ENCODE data around the gene PCDH9.

The PCDH9 gene

GRCh38 chr13:66948910-66949309, 281.2 kb downstream of the PCDH9 start:
- FAIRE-seq (no peak), DNase-seq (ENCODE audit: extremely low spot score, insufficient read length, low read depth) (no peak)

GRCh38 chr13:66943530-66943929, 286.6 kb downstream of the PCDH9 start:
- no peak for DNase-seq (ENCODE audit: extremely low spot score, insufficient read length, low read depth)
- no peak for FAIRE-seq

DNA sequence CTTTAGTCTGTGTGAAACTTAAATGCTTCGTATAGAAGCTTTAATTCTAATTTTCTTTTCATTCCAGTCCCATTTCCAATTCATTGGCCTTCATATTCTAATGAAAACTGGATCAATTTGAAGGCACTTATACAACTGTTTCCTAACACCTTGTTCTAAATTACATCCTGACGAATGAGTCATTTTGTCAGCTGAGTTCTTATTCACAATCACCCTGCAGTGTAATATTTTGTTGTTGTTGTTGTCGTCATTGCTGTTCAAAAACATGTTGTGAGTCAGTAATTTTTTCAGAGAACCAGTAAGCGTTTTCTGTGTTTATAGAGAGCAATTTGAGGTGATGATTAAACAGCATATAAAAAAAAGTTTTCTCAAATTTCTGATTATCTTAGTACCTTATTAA, 290.0 kb downstream of the PCDH9 start:
- FAIRE-seq (no peak), DNase-seq (ENCODE audit: extremely low spot score, insufficient read length, low read depth) (no peak)

DNA sequence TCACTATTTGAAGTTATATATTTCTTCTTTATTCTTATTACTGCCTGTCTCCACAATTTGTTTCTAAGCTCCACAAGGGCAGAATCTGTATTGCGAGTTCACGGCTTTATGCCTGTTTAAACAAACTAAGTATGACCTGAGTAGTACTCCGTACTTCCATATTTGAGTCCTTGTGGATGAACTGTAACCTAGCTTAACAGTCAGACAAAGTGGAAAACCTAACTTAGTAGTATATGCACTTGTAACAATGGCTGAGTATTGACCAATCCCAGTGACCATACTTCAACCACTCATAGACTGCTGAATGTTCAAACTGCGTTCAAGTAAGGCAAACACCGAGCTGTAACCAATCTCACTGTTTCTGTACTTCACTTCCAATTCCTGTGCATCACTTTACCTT, 292.7 kb downstream of the PCDH9 start:
- DNase-seq (ENCODE audit: extremely low spot score, insufficient read length, low read depth) = no peak
- FAIRE-seq = no peak

DNA sequence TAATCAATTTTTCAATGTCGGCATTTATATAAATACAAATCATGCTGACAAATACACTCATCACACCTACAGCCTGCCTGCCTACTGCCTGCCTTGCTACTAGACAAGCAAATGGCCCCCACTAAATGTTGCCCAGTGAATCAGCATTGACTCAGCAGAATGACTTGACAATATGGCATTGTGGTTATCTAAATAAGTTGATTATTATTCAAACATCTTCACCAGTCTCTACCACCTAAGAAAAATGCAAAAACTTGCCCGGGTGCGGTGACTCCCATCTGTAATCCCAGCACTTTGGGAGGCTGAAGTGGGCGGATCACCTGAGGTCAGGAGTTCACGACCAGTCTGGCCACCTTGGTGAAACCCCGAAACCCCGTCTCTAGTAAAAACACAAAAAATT, 296.1 kb downstream of the PCDH9 start:
- DNase-seq (ENCODE audit: extremely low spot score, insufficient read length, low read depth) = no peak
- no peak for FAIRE-seq

- DNase-seq (ENCODE audit: extremely low spot score, insufficient read length, low read depth) (no peak), FAIRE-seq (no peak)
Observed at GRCh38 chr13:66933527-66933926, 296.6 kb downstream of the PCDH9 start.

DNA sequence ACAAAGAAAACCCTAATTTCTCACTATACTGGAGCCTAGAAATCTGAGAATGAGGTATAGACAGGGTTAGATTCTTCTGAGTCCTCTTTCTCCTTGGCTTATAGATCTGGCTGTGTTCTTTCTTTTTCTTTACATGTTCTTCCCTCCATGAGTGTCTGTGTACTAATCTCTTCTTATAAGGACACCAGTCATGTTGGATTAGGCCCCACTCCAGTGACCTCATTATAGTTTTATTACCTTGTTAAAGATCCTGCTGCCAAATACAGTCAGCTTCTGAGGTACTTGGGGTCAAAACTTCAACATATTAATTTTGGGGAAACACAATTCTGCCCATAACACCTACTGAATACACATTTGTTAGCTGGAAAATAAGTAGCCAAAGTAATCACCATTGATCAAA, 302.6 kb downstream of the PCDH9 start:
- DNase-seq (ENCODE audit: extremely low spot score, insufficient read length, low read depth) (no peak), FAIRE-seq (no peak)

DNA sequence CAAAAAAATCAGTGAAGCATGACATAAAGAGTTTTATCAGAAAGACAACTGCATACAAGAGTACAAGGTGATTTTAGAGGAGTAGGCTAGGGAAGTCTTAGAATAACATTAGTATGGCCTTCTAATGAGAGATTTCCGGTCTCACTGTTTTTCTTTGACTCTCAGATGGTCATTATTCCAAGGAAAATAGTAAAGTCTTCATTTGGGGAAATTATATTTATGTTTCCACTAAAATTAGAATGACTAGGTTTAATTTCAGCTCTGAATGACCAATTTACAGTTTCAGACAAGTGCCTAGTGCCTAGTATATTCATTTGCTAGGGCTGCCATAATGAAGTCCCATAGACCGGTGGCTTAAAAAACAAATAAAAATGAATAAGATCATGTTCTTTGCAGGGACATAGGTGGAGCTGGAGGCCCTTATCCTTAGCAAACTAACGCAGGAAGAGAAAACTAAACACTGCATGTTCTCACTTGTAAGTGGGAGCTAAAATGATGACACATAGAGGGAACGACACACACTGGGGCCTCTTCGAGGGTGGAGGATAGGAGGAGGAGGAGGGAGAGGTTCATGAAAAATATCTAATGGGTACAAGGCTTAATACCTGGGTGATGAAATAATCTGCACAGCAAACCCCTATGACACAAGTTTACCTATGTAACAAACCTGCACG, 303.1 kb downstream of the PCDH9 start:
- FAIRE-seq = no peak
- no peak for DNase-seq (ENCODE audit: extremely low spot score, insufficient read length, low read depth)

DNA sequence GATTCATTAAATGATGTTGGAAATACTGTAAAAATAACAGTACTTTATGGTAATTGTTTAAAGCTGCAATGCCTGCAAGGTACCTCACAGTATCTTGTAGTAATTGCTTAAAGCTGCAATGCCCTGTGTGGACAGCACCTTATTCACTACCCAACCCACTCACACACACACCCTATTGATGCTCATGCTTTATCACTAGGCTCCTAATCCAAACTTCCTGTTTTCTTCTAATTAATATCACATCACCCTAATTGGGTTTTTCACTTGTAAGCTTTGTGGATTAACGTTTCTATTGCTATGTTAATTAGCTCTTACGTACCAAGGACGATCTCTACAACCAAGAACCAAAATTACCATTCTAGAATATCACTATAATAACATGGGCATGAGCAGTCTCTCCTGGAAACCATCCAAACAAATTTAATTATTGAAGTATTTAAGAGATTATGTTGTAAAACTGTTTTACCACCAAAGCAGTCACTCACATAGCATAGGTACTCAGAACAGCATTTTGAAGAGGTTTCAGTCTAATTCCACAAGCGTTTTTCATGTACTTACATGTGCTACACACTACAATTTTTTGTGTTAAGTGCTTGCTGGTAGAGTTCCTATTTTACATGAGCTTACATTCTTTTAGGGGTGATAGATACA, 303.8 kb downstream of the PCDH9 start:
- DNase-seq (ENCODE audit: extremely low spot score, insufficient read length, low read depth) (no peak), FAIRE-seq (no peak)

GRCh38 chr13:66922444-66922843, 307.7 kb downstream of the PCDH9 start:
- FAIRE-seq (no peak), DNase-seq (ENCODE audit: extremely low spot score, insufficient read length, low read depth) (no peak)

DNA sequence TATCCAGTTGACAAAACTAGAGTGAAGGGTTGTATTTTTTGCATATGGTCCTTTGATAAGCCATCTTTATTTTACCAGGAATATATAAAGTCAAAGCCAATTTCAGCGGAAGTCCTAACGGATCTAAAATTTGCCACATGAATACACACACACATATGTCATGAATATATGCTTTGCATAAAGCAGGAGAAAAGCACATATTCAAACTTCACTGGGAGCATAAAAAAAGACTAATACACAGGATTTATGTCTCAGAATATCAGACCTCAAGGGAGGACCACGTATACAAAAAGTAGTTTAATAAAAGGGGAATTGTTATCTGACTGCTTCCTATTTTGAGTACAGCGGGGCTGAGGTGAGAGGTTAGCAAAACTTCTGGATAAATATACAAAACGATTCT, 308.7 kb downstream of the PCDH9 start:
- no peak for FAIRE-seq

DNA sequence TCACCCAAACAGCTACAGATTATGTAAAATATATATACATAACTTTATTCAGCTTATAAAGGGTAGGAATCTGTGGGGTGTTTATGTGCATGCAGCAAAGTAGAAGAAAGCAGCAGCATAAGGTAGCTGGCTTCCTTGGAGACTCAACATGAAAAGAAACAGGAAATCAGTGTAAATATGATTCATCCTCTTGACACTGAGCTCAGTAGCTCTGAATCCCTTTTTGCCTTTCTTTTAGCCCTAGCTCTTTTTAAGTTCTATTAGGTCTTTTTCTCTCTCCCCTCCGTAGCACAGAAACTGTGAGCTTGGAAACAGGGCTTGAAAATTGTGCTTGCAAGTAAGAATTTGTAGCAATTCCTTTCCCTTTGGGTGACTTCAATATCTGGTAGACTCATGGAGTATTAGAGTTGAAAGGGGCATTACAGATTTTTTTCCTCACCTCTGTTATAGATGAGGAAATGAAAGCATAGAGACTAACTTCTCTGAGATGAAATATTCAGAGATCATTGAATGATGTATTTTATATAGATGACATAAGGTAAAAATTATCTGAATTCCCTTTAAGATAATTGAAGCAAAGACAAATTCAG, 314.4 kb downstream of the PCDH9 start:
- no peak for FAIRE-seq

More for the DNA sequence above, 308.7 kb downstream of the PCDH9 start:
- no peak for DNase-seq (ENCODE audit: extremely low spot score, insufficient read length, low read depth)

DNA sequence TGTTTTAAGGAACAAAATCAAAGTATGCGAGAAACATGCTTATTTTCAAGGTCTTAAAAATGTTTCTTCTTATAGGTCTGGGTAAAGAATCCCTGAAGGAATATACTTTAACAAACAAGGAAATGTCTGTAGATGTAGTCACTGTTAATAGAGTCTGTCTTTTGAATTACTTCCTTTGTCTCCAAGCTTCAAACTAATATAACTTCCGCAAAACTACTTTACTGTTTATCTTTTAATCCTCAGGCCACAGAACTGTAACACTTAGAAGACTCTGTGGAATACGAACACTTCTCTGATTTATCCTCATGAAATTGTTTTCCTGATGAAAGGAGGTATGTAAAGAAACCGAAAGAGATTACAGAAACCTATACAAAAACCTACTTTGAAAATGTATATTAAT, 316.0 kb downstream of the PCDH9 start:
- no peak for FAIRE-seq
- no peak for DNase-seq (ENCODE audit: extremely low spot score, insufficient read length, low read depth)

More for the DNA sequence above, 314.4 kb downstream of the PCDH9 start:
- no peak for DNase-seq (ENCODE audit: extremely low spot score, insufficient read length, low read depth)

GRCh38 chr13:66911411-66911939, 318.7 kb downstream of the PCDH9 start:
- FAIRE-seq = no peak
- no peak for DNase-seq (ENCODE audit: extremely low spot score, insufficient read length, low read depth)

DNA sequence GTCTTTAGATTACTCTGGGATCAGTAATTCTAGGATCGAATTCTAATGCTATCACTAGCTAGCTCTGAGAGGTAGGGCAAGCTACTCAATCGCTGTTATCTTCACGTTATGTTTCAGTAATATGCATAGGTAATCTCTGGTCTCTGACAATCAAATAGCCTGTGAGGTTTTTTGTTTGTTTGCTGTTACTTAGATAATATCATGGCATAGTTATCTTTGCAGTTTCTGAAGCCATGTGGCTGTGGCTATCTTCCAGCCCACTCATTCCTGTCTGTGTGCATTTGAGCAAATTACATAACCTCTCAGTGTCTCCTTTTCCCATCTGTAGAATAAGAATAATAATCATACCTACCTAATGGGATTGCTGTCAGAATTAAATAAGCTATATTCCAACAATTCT, 330.2 kb downstream of the PCDH9 start:
- DNase-seq (ENCODE audit: extremely low spot score, insufficient read length, low read depth) (no peak), FAIRE-seq (no peak)

GRCh38 chr13:66896933-66897332, 333.2 kb downstream of the PCDH9 start:
- DNase-seq (ENCODE audit: extremely low spot score, insufficient read length, low read depth) (no peak), FAIRE-seq (no peak)

GRCh38 chr13:66895780-66896179, 334.4 kb downstream of the PCDH9 start:
- FAIRE-seq (no peak), DNase-seq (ENCODE audit: extremely low spot score, insufficient read length, low read depth) (no peak)

- DNase-seq (ENCODE audit: extremely low spot score, insufficient read length, low read depth) (no peak), FAIRE-seq (no peak)
Observed at GRCh38 chr13:66895320-66895719, 334.8 kb downstream of the PCDH9 start.

DNA sequence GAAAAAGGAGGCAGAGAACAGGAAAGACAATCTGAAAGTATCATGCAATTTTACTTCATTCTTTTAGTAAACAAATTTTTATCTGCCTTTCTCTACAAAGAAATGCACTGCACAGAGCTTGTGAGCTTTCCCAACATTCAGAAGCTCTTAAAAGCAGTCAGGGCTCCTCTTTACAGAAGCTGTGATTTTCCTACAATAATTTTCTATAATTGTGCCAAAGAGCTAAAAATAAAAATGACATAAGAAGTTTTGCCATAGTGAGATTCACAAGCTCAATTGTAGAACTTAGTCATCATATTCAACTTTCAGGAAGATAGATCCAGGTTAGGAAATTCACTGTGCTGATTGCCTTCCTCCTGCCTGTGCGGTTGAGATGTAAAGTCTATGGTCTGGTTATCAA, 341.4 kb downstream of the PCDH9 start:
- FAIRE-seq = no peak
- DNase-seq (ENCODE audit: extremely low spot score, insufficient read length, low read depth) = no peak

GRCh38 chr13:66887088-66887487, 343.0 kb downstream of the PCDH9 start:
- no peak for FAIRE-seq
- no peak for DNase-seq (ENCODE audit: extremely low spot score, insufficient read length, low read depth)

DNA sequence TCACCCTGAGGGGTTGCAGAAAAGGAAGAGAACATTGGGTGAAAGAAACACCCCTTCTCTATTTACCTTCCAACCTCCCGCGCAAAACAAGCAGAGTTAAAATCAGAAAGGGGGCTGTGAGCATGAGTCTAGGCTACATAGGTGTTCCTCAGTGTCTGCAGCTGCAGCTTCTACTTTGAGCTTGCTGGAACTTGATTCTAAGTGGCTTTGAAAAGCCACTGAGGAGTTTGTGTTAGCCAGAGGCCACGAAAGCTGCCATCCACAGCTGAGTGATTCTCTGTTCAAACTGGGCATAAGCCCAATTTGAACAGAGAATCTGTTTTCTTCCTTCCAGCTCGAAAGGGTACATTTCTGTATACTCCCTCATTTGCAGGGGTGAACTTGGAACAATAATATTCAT, 343.9 kb downstream of the PCDH9 start:
- no peak for DNase-seq (ENCODE audit: extremely low spot score, insufficient read length, low read depth)
- FAIRE-seq = no peak

Data from GM18507 (cell line).